Common myeloid progenitor, CD34-positive (primary cell): ENCODE measurements around the gene RAPH1.

Experiments used
- CTCF ChIA-PET: fragments of 350-600 bp; sonication (Branson Sonifier 250); formaldehyde crosslinking; loops from one replicate; lab custom pipeline; 2021; ENCODE audit warnings: antibody characterized with exemption; lab: Charles Lee
- POLR2A ChIA-PET: fragments of 350-600 bp; sonication (Branson Sonifier 250); formaldehyde crosslinking; loops from one replicate; lab custom pipeline; 2021; ENCODE audit warnings: antibody characterized with exemption; lab: Charles Lee
- DNase-seq, 3 donors: peaks; one replicate each; pipeline versions ENCODE4 v3.0.0 to v3.0.0-alpha.2; 2013
- H3K27ac ChIP-seq, 2 experiments: 1 replicate in 1 of 2; 2 replicates in 1 of 2; pipeline ENCODE4 v1.7.0; 2013; ENCODE audit warnings: inconsistent platforms in 2 of 2, low read length in 2 of 2, mild to moderate bottlenecking in 2 of 2, low read depth in 1 of 2, moderate library complexity in 1 of 2; ENCODE audit not compliant: severe bottlenecking in 2 of 2, insufficient read depth in 1 of 2, poor library complexity in 1 of 2
- H3K27me3 ChIP-seq, 5 experiments: replicated peaks in 2 of 5; 1 replicate in 3 of 5; 2 replicates in 2 of 5; pipeline versions ENCODE4 v1.6.1 to v1.7.0; 2013; ENCODE audit warnings: low read length in 4 of 5, mild to moderate bottlenecking in 2 of 5, moderate library complexity in 2 of 5, inconsistent platforms in 1 of 5; ENCODE audit not compliant: insufficient read depth in 5 of 5, control insufficient read depth in 4 of 5
- H3K36me3 ChIP-seq, 4 experiments: 1 replicate in 2 of 4; 2 replicates in 2 of 4; pipeline versions ENCODE4 v1.6.1 to v1.7.0; 2013; ENCODE audit warnings: low read length in 3 of 4, control low read depth in 1 of 4, mild to moderate bottlenecking in 1 of 4; ENCODE audit not compliant: control insufficient read depth in 4 of 4, insufficient read depth in 4 of 4
- H3K4me1 ChIP-seq, 4 experiments: 1 replicate in 3 of 4; 2 replicates in 1 of 4; pipeline versions ENCODE4 v1.6.1 to v1.7.1; 2013; ENCODE audit warnings: low read length in 3 of 4, mild to moderate bottlenecking in 3 of 4, control low read depth in 1 of 4, inconsistent platforms in 1 of 4, moderate library complexity in 1 of 4; ENCODE audit not compliant: control insufficient read depth in 4 of 4, insufficient read depth in 4 of 4; ENCODE audit errors: control extremely low read depth in 1 of 4
- H3K4me3 ChIP-seq, 7 experiments: 1 replicate in 4 of 7; 2 replicates in 3 of 7; pipeline versions ENCODE4 v1.5.1 to v1.7.0; 2013; ENCODE audit warnings: mild to moderate bottlenecking in 7 of 7, low read length in 6 of 7, moderate library complexity in 6 of 7, inconsistent platforms in 2 of 7, low read depth in 2 of 7, control low read depth in 1 of 7; ENCODE audit not compliant: insufficient read depth in 4 of 7, control insufficient read depth in 1 of 7; ENCODE audit errors: extremely low read depth in 1 of 7
- H3K9me3 ChIP-seq, 5 experiments: 1 replicate in 4 of 5; 2 replicates in 1 of 5; pipeline versions ENCODE4 v1.6.1 to v1.7.1; 2013; ENCODE audit warnings: low read length in 4 of 5, mild to moderate bottlenecking in 2 of 5, inconsistent platforms in 1 of 5, low read depth in 1 of 5, moderate library complexity in 1 of 5; ENCODE audit not compliant: control insufficient read depth in 4 of 5, insufficient read depth in 2 of 5; ENCODE audit errors: control extremely low read depth in 1 of 5
- WGBS: methylation state at CpG from one replicate; pipeline ENCODE4 v1.1.5; 2013; ENCODE audit not compliant: insufficient coverage; 5-methylcytosine and 5-hydroxymethylcytosine counted together

The RAPH1 gene

GRCh38 chr2:203565076-203565475, 30.0 kb upstream of the RAPH1 start:
- H3K4me1 ChIP-seq, result no peaks in the 10 kb centered on the region
- H3K36me3 ChIP-seq, result no peaks in the 10 kb centered on the region
- H3K4me3 ChIP-seq, result no peak overlapping the region
- POLR2A ChIA-PET, result interaction anchor here (0.6 kb wide), 1 partner anchor 85 kb away, joined by 5 read pairs; no protein-coding TSS in a partner anchor
- H3K27me3 ChIP-seq, result no peaks in the 10 kb centered on the region
- no peak overlapping the region for H3K27ac ChIP-seq
- no peaks in the 10 kb centered on the region for H3K9me3 ChIP-seq
- peak in 2 of 3 donors; percentile 5 to 25 for DNase-seq
- CTCF ChIA-PET, result interaction anchor here (0.6 kb wide), 1 partner anchor 12 kb away, joined by 3 read pairs; no protein-coding TSS in a partner anchor

- Histone ChIP-seq H3K27me3 (no peaks in the 10 kb centered on the region), H3K36me3 (no peaks in the 10 kb centered on the region), H3K4me3 (no peak overlapping the region), H3K9me3 (no peaks in the 10 kb centered on the region), H3K27ac (no peak overlapping the region), H3K4me1 (no peaks in the 10 kb centered on the region)
- DNase-seq, result no peak
- ChIA-PET CTCF (interaction anchor here (0.7 kb wide), 1 partner anchor 62 kb away, joined by 3 read pairs; no protein-coding TSS in a partner anchor), POLR2A (no interaction called here)
- WGBS, result 100% methylated on average over 1 of the region's 2 CpGs
These were observed 27.2 kb upstream of the RAPH1 start for GRCh38 chr2:203562268-203562667.

GRCh38 chr2:203559641-203560040, 24.5 kb upstream of the RAPH1 start:
- ChIA-PET CTCF (no interaction called here), POLR2A (no interaction called here)
- H3K4me3 ChIP-seq, result no peak overlapping the region
- H3K9me3 ChIP-seq, result no peaks in the 10 kb centered on the region
- DNase-seq, result no peak
- no peaks in the 10 kb centered on the region for H3K27me3 ChIP-seq
- H3K36me3 ChIP-seq, result no peaks in the 10 kb centered on the region
- H3K27ac ChIP-seq, result no peak overlapping the region
- WGBS, result no CpG with 5 or more reads among the region's 1 CpG
- H3K4me1 ChIP-seq, result no peaks in the 10 kb centered on the region

GRCh38 chr2:203553784-203554183, 18.7 kb upstream of the RAPH1 start:
- Histone ChIP-seq H3K4me1 (no peaks in the 10 kb centered on the region), H3K36me3 (no peaks in the 10 kb centered on the region), H3K4me3 (no peak overlapping the region), H3K27me3 (no peaks in the 10 kb centered on the region), H3K27ac (no peak overlapping the region), H3K9me3 (no peaks in the 10 kb centered on the region)
- 88% methylated on average over 1 of the region's 1 CpG for WGBS
- DNase-seq, result no peak
- POLR2A ChIA-PET, result interaction anchor here (0.5 kb wide), 1 partner anchor 104 kb away, joined by 3 read pairs; no protein-coding TSS in a partner anchor
- CTCF ChIA-PET, result no interaction called here

GRCh38 chr2:203551778-203552177, 16.7 kb upstream of the RAPH1 start:
- no peak for DNase-seq

GRCh38 chr2:203550266-203550665, 15.2 kb upstream of the RAPH1 start:
- Histone ChIP-seq H3K27ac (no peak overlapping the region), H3K9me3 (no peaks in the 10 kb centered on the region), H3K4me3 (no peak overlapping the region), H3K36me3 (no peaks in the 10 kb centered on the region), H3K4me1 (no peaks in the 10 kb centered on the region), H3K27me3 (no peaks in the 10 kb centered on the region)
- no CpG with 5 or more reads among the region's 2 CpGs for WGBS
- ChIA-PET CTCF (no interaction called here), POLR2A (no interaction called here)
- DNase-seq, result no peak

More at GRCh38 chr2:203551778-203552177, 16.7 kb upstream of the RAPH1 start:
- no peaks in the 10 kb centered on the region for H3K36me3 ChIP-seq
- H3K27ac ChIP-seq, result no peak overlapping the region
- CTCF ChIA-PET, result no interaction called here
- H3K4me3 ChIP-seq, result no peak overlapping the region
- H3K4me1 ChIP-seq, result no peaks in the 10 kb centered on the region
- no peaks in the 10 kb centered on the region for H3K9me3 ChIP-seq
- POLR2A ChIA-PET, result no interaction called here
- no peaks in the 10 kb centered on the region for H3K27me3 ChIP-seq
- whole genome bisulfite sequencing, result 50% methylated on average over 1 of the region's 3 CpGs

GRCh38 chr2:203549406-203549805, 14.3 kb upstream of the RAPH1 start:
- H3K27me3 ChIP-seq, result no peaks in the 10 kb centered on the region
- no peaks in the 10 kb centered on the region for H3K36me3 ChIP-seq
- CTCF ChIA-PET, result no interaction called here
- DNase-seq, result no peak
- no peak overlapping the region for H3K4me3 ChIP-seq
- H3K27ac ChIP-seq, result no peak overlapping the region
- H3K9me3 ChIP-seq, result no peaks in the 10 kb centered on the region
- H3K4me1 ChIP-seq, result no peaks in the 10 kb centered on the region
- POLR2A ChIA-PET, result no interaction called here
